ENCODE results near the gene ADCY7.

Gene ADCY7

DNA sequence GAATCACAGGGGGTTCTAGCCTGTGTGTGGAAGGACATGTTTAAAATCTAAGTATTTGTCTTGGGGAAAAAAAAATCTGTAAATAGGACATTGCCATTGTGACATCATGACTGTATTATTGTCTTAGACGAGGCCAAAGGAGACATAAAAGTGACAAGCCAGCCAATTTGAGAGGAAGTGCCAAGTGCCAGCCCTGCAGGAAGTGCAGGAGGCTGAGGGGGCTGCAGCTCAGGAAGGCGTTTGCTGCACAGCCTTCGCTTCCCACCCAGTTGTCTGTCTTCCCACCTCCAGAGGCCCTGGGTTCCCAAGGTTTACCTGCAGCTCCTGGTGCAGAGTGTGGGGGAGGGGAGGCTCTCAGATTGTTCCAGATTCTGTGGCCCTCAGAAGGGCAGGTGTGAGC is 1.3 kb downstream of the ADCY7 start:
- Mint-ChIP-seq H3K4me1 (peaks cover 52% of the 10 kb centered on the region), H3K9me3 (no peaks in the 10 kb centered on the region), H3K27me3 (no peaks in the 10 kb centered on the region), H3K4me3 (peak overlapping the region; percentile 90), H3K36me3 (no peaks in the 10 kb centered on the region), H3K27ac (peak overlapping the region; percentile 58)
- DNase-seq (ENCODE audit: low spot score in 2 of 2) (no peak), ATAC-seq (ENCODE audit: low read depth) (no peak)

- Mint-ChIP-seq H3K27ac (peak overlapping the region; percentile 84), H3K9me3 (no peaks in the 10 kb centered on the region), H3K27me3 (no peaks in the 10 kb centered on the region), H3K4me3 (peak overlapping the region; percentile 14), H3K36me3 (no peaks in the 10 kb centered on the region), H3K4me1 (peaks cover 58% of the 10 kb centered on the region)
- DNase-seq (ENCODE audit: low spot score in 2 of 2) (no peak), ATAC-seq (ENCODE audit: low read depth) (no peak)
Measured at GRCh38 chr16:50268352-50268751, 2.0 kb downstream of the ADCY7 start.

DNA sequence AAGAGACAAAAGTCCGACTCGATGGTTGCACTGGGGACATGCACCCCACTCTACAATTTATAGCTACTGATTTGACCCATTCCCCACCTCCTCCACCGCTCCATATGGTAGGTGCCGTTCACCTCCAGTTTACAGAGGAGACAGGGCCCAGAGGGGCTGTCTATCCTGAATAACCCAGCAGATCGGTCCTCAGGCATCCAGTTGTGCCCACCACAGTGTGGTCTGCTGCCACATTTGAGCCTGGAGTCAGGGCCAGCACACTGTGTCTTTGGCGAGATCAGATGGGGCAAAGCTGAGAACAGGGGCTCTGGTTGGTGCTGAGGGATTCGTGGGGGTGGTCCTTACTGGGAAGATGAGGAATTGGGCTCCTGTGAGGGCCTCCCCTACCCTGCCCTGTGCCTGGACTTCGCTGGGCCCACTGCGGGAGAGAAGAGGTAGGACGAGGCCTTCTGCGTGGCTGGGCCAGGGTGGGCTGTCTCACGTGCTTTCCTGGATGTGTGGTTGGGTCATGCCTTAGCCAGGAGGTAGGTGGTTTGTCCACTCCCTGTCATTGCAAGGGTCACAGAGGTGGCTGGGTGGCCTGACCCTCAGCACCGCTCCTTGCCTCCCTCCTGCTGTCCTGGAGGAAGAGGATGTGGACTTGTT is 2.8 kb downstream of the ADCY7 start:
- DNase-seq (ENCODE audit: low spot score in 2 of 2) (no peak), ATAC-seq (ENCODE audit: low read depth) (no peak)
- Mint-ChIP-seq H3K4me1 (peaks cover 60% of the 10 kb centered on the region), H3K27me3 (no peaks in the 10 kb centered on the region), H3K36me3 (no peaks in the 10 kb centered on the region), H3K9me3 (no peaks in the 10 kb centered on the region), H3K4me3 (no peak overlapping the region), H3K27ac (peak overlapping the region; percentile 32)

DNA sequence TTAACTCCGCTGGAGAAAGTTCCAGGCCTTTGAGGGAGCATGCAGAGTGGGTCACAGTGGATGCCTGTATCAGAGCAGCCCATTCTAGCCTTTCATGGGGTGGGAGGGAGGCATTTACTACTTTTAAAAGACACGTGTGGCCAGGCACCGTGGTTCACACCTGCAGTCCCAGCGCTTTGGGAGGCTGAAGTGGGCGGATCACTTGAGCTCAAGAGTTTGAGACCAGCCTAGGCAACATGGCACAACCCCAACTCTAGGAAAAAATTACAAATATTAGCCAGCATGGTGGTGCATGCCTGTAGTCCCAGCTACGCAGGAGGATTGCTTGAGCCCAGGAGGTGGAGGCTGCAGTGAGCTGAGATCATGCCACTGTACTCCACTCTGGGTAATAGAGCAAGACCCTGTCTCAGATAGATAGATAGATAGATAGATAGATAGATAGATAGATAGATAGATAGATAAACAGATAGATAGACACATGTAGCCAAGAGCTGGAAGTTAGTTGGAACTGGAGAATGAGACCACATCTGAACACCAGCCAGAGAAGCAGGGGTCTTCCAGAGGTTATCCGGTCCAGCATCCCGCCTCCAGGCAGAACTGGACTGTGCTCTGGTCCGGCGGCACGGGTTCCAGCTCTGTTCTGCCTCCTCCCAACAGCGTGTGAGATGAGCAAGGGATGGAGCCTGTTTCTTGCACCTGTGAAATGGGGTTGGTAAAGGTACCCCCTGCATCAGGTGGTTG is 3.6 kb downstream of the ADCY7 start:
- ATAC-seq (ENCODE audit: low read depth) (no peak), DNase-seq (ENCODE audit: low spot score in 2 of 2) (no peak)
- Mint-ChIP-seq H3K9me3 (no peaks in the 10 kb centered on the region), H3K27ac (no peak overlapping the region), H3K36me3 (no peaks in the 10 kb centered on the region), H3K27me3 (no peaks in the 10 kb centered on the region), H3K4me3 (no peak overlapping the region), H3K4me1 (peaks cover 58% of the 10 kb centered on the region)

DNA sequence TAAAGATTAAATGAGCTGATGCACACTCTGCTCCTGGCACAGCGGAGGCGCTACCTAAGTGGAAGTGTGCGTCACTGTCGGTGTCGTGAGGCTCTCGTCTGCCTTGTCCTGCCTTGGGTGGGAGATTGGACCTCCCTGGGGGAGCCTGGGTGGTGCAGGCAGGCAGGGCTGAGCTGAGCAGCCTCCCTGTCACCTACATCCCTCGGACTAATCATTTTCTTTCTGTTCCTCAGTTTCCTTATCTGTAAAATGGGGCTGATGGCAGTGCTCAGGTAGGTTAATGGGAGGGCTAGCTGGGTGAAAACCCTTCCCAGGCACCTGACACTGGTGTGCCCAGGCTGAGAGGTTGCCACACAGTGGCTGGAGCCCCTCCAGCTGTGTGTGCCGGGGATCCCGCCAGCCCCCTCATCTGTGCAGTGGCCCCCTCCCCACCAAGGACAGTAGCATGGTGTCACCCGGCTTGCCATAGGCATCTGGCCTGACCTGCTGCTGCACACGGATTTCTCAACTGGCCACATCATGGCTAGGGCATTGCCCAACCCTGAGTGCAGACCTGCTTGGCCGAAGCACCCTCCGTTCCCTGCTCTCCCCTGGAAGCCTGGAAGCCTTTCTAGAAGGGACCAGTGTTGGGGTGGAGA is 4.3 kb downstream of the ADCY7 start:
- Mint-ChIP-seq H3K4me1 (peaks cover 57% of the 10 kb centered on the region), H3K27me3 (no peaks in the 10 kb centered on the region), H3K27ac (no peak overlapping the region), H3K9me3 (no peaks in the 10 kb centered on the region), H3K4me3 (no peak overlapping the region), H3K36me3 (no peaks in the 10 kb centered on the region)
- no peak for DNase-seq (ENCODE audit: low spot score in 2 of 2)
- ATAC-seq (ENCODE audit: low read depth) = no peak

- peaks cover 54% of the 10 kb centered on the region for H3K4me1 Mint-ChIP-seq
- no peaks in the 10 kb centered on the region for H3K9me3 Mint-ChIP-seq
- no peak for ATAC-seq (ENCODE audit: low read depth)
- no peaks in the 10 kb centered on the region for H3K27me3 Mint-ChIP-seq
- DNase-seq (ENCODE audit: low spot score in 2 of 2) = no peak
- peak overlapping the region; percentile 96 for H3K27ac Mint-ChIP-seq
- no peaks in the 10 kb centered on the region for H3K36me3 Mint-ChIP-seq
- no peak overlapping the region for H3K4me3 Mint-ChIP-seq
Measured at GRCh38 chr16:50271148-50272041, 5.0 kb downstream of the ADCY7 start.

DNA sequence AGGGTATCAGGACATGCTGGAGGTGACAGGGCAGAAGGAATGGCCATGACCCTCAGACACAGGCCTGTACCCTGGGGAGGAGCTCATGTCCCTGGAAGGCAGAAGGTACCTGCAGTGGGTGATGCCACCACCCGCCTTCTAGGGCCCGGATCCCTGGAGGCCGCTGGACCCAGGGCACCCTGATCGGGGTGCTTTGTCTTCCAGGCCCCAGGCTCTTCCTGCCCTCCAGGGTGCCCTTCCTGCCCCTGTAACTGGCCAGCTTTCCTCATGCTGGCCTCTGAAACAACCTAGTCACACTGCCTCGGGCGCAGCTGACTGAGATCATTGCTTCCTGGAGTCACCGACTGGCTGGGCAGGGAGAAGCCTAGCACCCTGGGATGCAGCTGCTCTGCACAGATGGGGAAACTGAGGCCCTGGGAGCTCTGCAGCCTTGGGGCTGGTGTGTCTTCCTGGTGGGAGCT is 5.8 kb downstream of the ADCY7 start:
- no peak for ATAC-seq (ENCODE audit: low read depth)
- H3K36me3 Mint-ChIP-seq = no peaks in the 10 kb centered on the region

DNA sequence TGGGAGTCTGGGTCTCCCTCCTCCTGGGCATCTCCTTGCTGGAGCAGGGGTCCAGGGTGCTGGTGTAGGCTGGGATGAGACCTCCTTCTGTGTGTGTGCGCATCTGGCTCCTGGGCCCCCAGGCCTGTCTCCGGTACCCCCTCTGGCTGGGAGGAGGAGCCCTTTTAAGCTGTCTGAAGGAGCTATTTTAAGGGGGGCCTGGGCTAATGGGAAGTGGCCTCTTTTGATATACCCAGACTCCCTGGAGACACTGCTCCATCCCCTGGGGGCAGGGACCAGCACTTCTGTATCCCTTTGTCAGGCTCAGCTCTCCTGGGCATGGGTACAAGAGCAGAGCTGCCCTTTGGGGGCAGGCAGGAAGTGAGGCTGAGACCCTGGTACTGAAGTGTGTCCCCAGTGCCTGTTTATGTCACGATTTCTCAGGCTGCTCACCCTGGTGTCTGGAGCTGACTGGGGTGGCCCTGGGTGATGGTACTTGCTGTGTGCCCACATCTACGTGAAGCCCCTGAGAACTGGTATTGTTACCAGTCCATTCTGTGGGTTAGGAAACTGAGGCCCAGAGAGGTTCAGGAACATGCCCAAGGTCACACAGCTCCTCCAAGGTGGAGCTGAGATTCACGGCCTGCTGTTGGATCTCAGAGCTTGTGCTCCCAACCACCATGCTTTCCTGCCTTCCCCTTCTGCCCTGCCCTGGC is 6.5 kb downstream of the ADCY7 start:
- Mint-ChIP-seq H3K27me3 (no peaks in the 10 kb centered on the region), H3K36me3 (no peaks in the 10 kb centered on the region), H3K4me1 (peaks cover 53% of the 10 kb centered on the region), H3K4me3 (peak overlapping the region; percentile 98), H3K9me3 (no peaks in the 10 kb centered on the region), H3K27ac (peak overlapping the region; percentile 96)
- ATAC-seq (ENCODE audit: low read depth) (no peak), DNase-seq (ENCODE audit: low spot score in 2 of 2) (no peak)

More for the DNA sequence above, 5.8 kb downstream of the ADCY7 start:
- H3K4me1 Mint-ChIP-seq = peaks cover 55% of the 10 kb centered on the region
- no peaks in the 10 kb centered on the region for H3K27me3 Mint-ChIP-seq
- H3K27ac Mint-ChIP-seq = peak overlapping the region; percentile 96
- H3K9me3 Mint-ChIP-seq = no peaks in the 10 kb centered on the region
- DNase-seq (ENCODE audit: low spot score in 2 of 2) = no peak
- H3K4me3 Mint-ChIP-seq = no peak overlapping the region

GRCh38 chr16:50273382-50273690 is 7.0 kb downstream of the ADCY7 start:
- peaks cover 1% of the 10 kb centered on the region for H3K9me3 Mint-ChIP-seq
- peak overlapping the region; percentile 98 for H3K4me3 Mint-ChIP-seq
- H3K27ac Mint-ChIP-seq = peak overlapping the region; percentile 96
- ATAC-seq (ENCODE audit: low read depth) (no peak), DNase-seq (ENCODE audit: low spot score in 2 of 2) (no peak)
- peaks cover 55% of the 10 kb centered on the region for H3K4me1 Mint-ChIP-seq
- H3K36me3 Mint-ChIP-seq = peaks cover 1% of the 10 kb centered on the region
- no peaks in the 10 kb centered on the region for H3K27me3 Mint-ChIP-seq

- Mint-ChIP-seq H3K9me3 (peaks cover 3% of the 10 kb centered on the region), H3K27ac (peak overlapping the region; percentile 96), H3K36me3 (peaks cover 4% of the 10 kb centered on the region), H3K27me3 (no peaks in the 10 kb centered on the region), H3K4me3 (peak overlapping the region; percentile 98), H3K4me1 (peaks cover 58% of the 10 kb centered on the region)
- ATAC-seq (ENCODE audit: low read depth) = peak; percentile 83
- DNase-seq (ENCODE audit: low spot score in 2 of 2) = peak; percentile 61 to 70
Measured at GRCh38 chr16:50273888-50274325, 7.6 kb downstream of the ADCY7 start.

DNA sequence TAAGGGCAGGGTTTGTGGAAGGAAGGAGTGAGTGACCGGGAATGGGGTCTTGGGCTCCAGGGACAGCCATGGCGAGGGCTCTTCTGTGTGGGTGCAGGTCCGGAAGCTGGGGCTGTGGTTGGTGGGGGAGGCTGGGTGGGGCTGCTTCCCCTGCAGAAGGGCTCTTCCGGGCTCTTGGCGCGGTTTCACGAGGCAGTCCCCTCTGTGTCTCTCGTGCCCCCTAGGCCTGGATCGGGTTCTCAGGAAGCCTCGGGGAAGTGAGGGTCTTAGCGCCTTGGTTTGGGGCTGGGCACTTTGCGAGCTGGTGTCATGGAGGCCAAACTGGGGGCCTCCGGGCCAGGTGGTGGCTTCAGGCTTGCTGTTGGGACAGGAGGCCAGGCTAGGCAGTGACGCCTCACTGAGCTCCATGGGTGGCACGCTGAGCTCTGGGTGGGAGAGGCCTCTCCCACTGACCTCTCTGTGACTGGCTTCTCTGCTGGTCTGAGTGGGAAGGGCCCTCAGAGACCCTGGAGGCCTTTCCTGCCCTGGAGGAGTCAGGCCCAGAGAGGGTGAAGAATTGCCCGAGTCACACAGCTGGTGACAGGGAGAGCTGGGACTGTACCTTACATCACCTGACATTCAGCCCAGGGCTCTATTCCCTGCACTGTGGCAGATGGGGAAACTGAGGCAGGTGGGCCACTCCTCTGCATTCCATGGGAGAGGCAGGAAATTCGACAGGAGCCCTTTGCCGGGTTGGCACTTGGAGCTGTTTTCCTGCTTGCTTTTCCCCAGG is 8.2 kb downstream of the ADCY7 start:
- Mint-ChIP-seq H3K9me3 (peaks cover 3% of the 10 kb centered on the region), H3K36me3 (peaks cover 4% of the 10 kb centered on the region), H3K4me1 (peaks cover 60% of the 10 kb centered on the region), H3K27ac (peak overlapping the region; percentile 96), H3K4me3 (peak overlapping the region; percentile 98), H3K27me3 (no peaks in the 10 kb centered on the region)
- ATAC-seq (ENCODE audit: low read depth) (peak; percentile 58), DNase-seq (ENCODE audit: low spot score in 2 of 2) (no peak)

DNA sequence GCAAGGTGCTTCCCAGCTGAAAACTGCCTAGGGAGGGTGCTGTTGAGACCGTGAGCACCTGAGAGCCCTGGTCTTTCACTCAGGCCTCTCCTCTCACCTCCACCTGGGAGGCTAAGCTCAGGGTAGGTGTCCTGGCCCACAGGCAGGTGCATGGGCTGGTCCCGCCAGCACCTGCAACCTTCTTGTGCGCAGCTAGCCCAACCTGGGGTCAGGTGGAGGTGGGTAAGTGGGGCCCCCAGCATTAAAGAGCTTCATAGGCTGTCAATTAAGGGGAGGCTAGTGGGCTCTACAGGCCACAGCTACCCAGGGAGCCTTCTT is 8.7 kb downstream of the ADCY7 start:
- Mint-ChIP-seq H3K9me3 (peaks cover 3% of the 10 kb centered on the region), H3K4me1 (peaks cover 63% of the 10 kb centered on the region), H3K27ac (peak overlapping the region; percentile 96), H3K27me3 (no peaks in the 10 kb centered on the region), H3K4me3 (peak overlapping the region; percentile 98), H3K36me3 (peaks cover 4% of the 10 kb centered on the region)
- ATAC-seq (ENCODE audit: low read depth) (no peak), DNase-seq (ENCODE audit: low spot score in 2 of 2) (no peak)
